Prostate gland (tissue), 2 donors: ENCODE results near the gene EPHA7.

ENCODE experiments used
- POLR2A ChIP-seq: fragments of 450-650 bp; IDR thresholded peaks from one replicate; pipeline ENCODE4 v1.6.1; 2016; ENCODE audit warnings: antibody characterized with exemption, mild to moderate bottlenecking
- POLR2AphosphoS5 ChIP-seq: sonication (generic); formaldehyde crosslinking; IDR thresholded peaks from one replicate; pipeline ENCODE4 v1.6.1; 2017; ENCODE audit warnings: antibody characterized with exemption
- TF ChIP-seq, protein P1 (sequence below), 4 experiments: fragments of 200-600 bp in 2 of 4; fragments of 450-650 bp in 2 of 4; sonication (generic) in 2 of 4; IDR thresholded peaks; 1 replicate in 3 of 4; 2 replicates in 1 of 4; pipeline ENCODE4 v1.5.1; 2016 to 2019; ENCODE audit warnings: antibody characterized with exemption in 4 of 4, mild to moderate bottlenecking in 2 of 4, moderate library complexity in 2 of 4

DNA sequence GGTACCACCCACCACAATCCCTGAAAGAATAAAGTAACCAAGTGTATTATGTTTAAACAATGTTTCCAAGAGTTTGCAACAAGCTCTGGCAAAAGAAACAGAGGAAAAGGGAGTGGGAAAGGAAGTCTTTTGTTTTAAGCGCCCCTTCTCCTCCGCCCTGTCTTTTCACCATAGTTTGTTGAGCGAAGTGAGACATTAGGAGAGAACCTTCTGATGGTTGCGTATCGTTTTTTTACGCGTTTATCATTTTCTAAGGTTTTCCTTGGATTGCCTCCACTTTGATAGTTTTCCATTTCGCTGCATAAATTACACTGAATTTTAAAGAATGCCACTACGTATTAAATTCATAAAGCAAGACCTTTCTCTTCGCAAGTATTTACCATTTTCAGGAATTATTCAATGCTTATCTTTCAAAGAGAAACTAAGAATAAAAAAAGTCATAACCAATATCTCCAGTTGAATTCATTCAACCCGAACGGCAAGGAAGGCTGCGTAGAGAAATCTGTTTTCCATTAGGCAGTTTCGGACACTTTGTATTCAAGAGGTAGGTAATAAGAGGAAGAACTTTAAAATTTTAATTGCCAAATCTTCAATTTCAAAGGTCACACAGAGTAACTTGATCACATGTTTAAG, 920 bp upstream of the EPHA7 start:
- TF ChIP-seq POLR2A (no peak), POLR2AphosphoS5 (no peak)
- TF ChIP-seq, protein P1, sequence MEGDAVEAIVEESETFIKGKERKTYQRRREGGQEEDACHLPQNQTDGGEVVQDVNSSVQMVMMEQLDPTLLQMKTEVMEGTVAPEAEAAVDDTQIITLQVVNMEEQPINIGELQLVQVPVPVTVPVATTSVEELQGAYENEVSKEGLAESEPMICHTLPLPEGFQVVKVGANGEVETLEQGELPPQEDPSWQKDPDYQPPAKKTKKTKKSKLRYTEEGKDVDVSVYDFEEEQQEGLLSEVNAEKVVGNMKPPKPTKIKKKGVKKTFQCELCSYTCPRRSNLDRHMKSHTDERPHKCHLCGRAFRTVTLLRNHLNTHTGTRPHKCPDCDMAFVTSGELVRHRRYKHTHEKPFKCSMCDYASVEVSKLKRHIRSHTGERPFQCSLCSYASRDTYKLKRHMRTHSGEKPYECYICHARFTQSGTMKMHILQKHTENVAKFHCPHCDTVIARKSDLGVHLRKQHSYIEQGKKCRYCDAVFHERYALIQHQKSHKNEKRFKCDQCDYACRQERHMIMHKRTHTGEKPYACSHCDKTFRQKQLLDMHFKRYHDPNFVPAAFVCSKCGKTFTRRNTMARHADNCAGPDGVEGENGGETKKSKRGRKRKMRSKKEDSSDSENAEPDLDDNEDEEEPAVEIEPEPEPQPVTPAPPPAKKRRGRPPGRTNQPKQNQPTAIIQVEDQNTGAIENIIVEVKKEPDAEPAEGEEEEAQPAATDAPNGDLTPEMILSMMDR (IDR thresholded peaks at IDR 0.05), result no peak
